SK-N-SH (cell line): ENCODE measurements around the gene WDR47. TPM values are rescaled to one million over a fixed set of nuclear protein-coding genes. Genes with fewer than 3 reads are reported as not detected.

Experiments
- CTCF ChIA-PET: fragments of 300-600, 350-600 bp; formaldehyde crosslinking; extraction: SDS; loops from one replicate; lab custom pipeline; 2021; lab: Yijun Ruan, JAX
- POLR2A ChIA-PET: fragments of 350-600 bp; sonication (Branson Sonifier 250); formaldehyde crosslinking; extraction: SDS; loops from one replicate; lab custom pipeline; 2020; ENCODE audit warnings: antibody characterized with exemption, inconsistent platforms; lab: Yijun Ruan, JAX
- DNase-seq: peaks from one replicate; pipeline ENCODE4 v3.0.0; 2012
- H2AFZ ChIP-seq: fragments of 200-600 bp; sonication (generic); 2 replicates; pipeline ENCODE4 v1.8.1; 2016; ENCODE audit warnings: antibody characterized with exemption, mild to moderate bottlenecking, low read depth
- H3F3A ChIP-seq: fragments of 200-600 bp; sonication (generic); replicated peaks from 2 replicates; pipeline ENCODE3; 2016; ENCODE audit warnings: antibody characterized with exemption, mild to moderate bottlenecking; ENCODE audit not compliant: insufficient read depth
- H3K27ac ChIP-seq, 2 experiments: fragments of 200-500 bp in 1 of 2; fragments of 200-600 bp in 1 of 2; sonication (Bioruptor generic) in 1 of 2; sonication (generic), shearing (Covaris generic) in 1 of 2; 2 replicates each; pipeline versions ENCODE4 v1.5.1 to v1.6.1; 2014 to 2016; ENCODE audit warnings: low read depth in 2 of 2, inconsistent platforms in 1 of 2, low read length in 1 of 2, mild to moderate bottlenecking in 1 of 2, mixed read lengths in 1 of 2
- H3K27me3 ChIP-seq: fragments of 200-600 bp; sonication (generic), shearing (Covaris generic); 2 replicates; pipeline ENCODE4 v1.6.1; 2016; ENCODE audit warnings: mixed run types; ENCODE audit not compliant: insufficient read depth
- H3K36me3 ChIP-seq, 2 experiments: fragments of 200-500 bp in 1 of 2; fragments of 200-600 bp in 1 of 2; sonication (Bioruptor generic) in 1 of 2; sonication (generic) in 1 of 2; replicated peaks in 1 of 2; 2 replicates each; pipeline versions ENCODE3 to v1.5.1; 2014 to 2016; ENCODE audit warnings: low read length in 1 of 2, mild to moderate bottlenecking in 1 of 2; ENCODE audit not compliant: insufficient read depth in 2 of 2, control insufficient read depth in 1 of 2
- H3K4me1 ChIP-seq, 2 experiments: fragments of 200-500 bp in 1 of 2; fragments of 200-600 bp in 1 of 2; sonication (Bioruptor generic) in 1 of 2; sonication (generic), shearing (Covaris generic) in 1 of 2; 2 replicates each; pipeline versions ENCODE4 v1.5.1 to v1.6.1; 2014 to 2016; ENCODE audit warnings: low read depth in 1 of 2, low read length in 1 of 2, mixed run types in 1 of 2; ENCODE audit not compliant: insufficient read depth in 2 of 2, control insufficient read depth in 1 of 2
- H3K4me2 ChIP-seq: fragments of 200-600 bp; sonication (generic), shearing (Covaris generic); 2 replicates; pipeline ENCODE4 v1.6.1; 2017; ENCODE audit warnings: mixed run types
- H3K4me3 ChIP-seq, 2 experiments: fragments of 200-500 bp in 1 of 2; fragments of 200-600 bp in 1 of 2; sonication (Bioruptor generic) in 1 of 2; sonication (generic), shearing (Covaris generic) in 1 of 2; 2 replicates each; pipeline versions ENCODE4 v1.5.1 to v1.8.1; 2014 to 2016; ENCODE audit warnings: low read depth in 2 of 2, inconsistent platforms in 1 of 2, low read length in 1 of 2, mild to moderate bottlenecking in 1 of 2, mixed read lengths in 1 of 2, moderate library complexity in 1 of 2
- H3K79me2 ChIP-seq: fragments of 200-600 bp; sonication (generic); 2 replicates; pipeline ENCODE4 v1.8.1; 2017; ENCODE audit warnings: mild to moderate bottlenecking; ENCODE audit not compliant: insufficient read depth
- H3K9ac ChIP-seq: fragments of 200-600 bp; sonication (generic); 2 replicates; pipeline ENCODE4 v1.6.1; 2017; ENCODE audit warnings: mixed run types
- H3K9me2 ChIP-seq: fragments of 200-600 bp; sonication (generic); 2 replicates; pipeline ENCODE4 v1.6.1; 2017; ENCODE audit warnings: mixed run types
- H3K9me3 ChIP-seq: fragments of 200-600 bp; sonication (generic); 2 replicates; pipeline ENCODE4 v1.6.1; 2017; ENCODE audit warnings: mixed run types, mild to moderate bottlenecking, moderate library complexity
- H4K20me1 ChIP-seq: fragments of 200-600 bp; sonication (generic); 2 replicates; pipeline ENCODE4 v1.6.1; 2017; ENCODE audit warnings: mild to moderate bottlenecking, mixed run types; ENCODE audit not compliant: insufficient read depth
- CHD2 ChIP-seq: fragments of 150-350 bp; IDR thresholded peaks from 2 replicates; pipeline ENCODE4 v1.6.1; 2018; ENCODE audit warnings: low read length; ENCODE audit not compliant: partially characterized antibody
- FOSL2 ChIP-seq: IDR thresholded peaks from 2 replicates; pipeline ENCODE4 v1.4.0; 2012; ENCODE audit warnings: low read depth, mild to moderate bottlenecking, moderate library complexity, borderline replicate concordance
- FOXJ3 ChIP-seq: sonication (generic); formaldehyde crosslinking; IDR thresholded peaks from 2 replicates; pipeline ENCODE4 v1.5.1; 2020; ENCODE audit warnings: mild to moderate bottlenecking, missing genetic modification reagents
- FOXM1 ChIP-seq: IDR thresholded peaks from 2 replicates; pipeline ENCODE4 v1.4.0; 2012; ENCODE audit warnings: low read depth, mild to moderate bottlenecking
- GABPA ChIP-seq: IDR thresholded peaks from 2 replicates; pipeline ENCODE4 v1.4.0; 2012; ENCODE audit warnings: low read depth, mild to moderate bottlenecking
- GATA2 ChIP-seq: sonication (generic); formaldehyde crosslinking; IDR thresholded peaks from 2 replicates; pipeline ENCODE4 v1.5.0; 2020; ENCODE audit warnings: mild to moderate bottlenecking, missing genetic modification reagents
- IRF3 ChIP-seq: fragments of 150-350 bp; IDR thresholded peaks from 2 replicates; pipeline ENCODE4 v1.6.1; 2016; ENCODE audit warnings: mild to moderate bottlenecking, low read depth, low read length
- JUND ChIP-seq: IDR thresholded peaks from 2 replicates; pipeline ENCODE4 v1.4.0; 2012
- MAX ChIP-seq: IDR thresholded peaks from 2 replicates; pipeline ENCODE4 v1.4.0; 2012; ENCODE audit warnings: low read depth
- MEF2A ChIP-seq: IDR thresholded peaks from 2 replicates; pipeline ENCODE4 v1.4.0; 2012; ENCODE audit warnings: low read depth, borderline replicate concordance
- NFIC ChIP-seq: IDR thresholded peaks from 2 replicates; pipeline ENCODE4 v1.4.0; 2012; ENCODE audit warnings: borderline replicate concordance
- NRF1 ChIP-seq: IDR thresholded peaks from 2 replicates; pipeline ENCODE4 v1.6.1; 2012; ENCODE audit warnings: low read depth, mild to moderate bottlenecking, low read length
- PBX3 ChIP-seq: IDR thresholded peaks from 2 replicates; pipeline ENCODE4; 2012
- POLR2AphosphoS5 ChIP-seq: IDR thresholded peaks from 2 replicates; pipeline ENCODE4 v1.6.1; 2012; ENCODE audit warnings: low read depth, low read length
- RAD21 ChIP-seq: IDR thresholded peaks from 2 replicates; pipeline ENCODE4 v1.6.1; 2012; ENCODE audit warnings: mild to moderate bottlenecking, low read length
- SIN3A ChIP-seq: IDR thresholded peaks from 2 replicates; pipeline ENCODE4 v1.6.1; 2012; ENCODE audit warnings: low read depth, mild to moderate bottlenecking, low read length, moderate library complexity, borderline replicate concordance
- SMC3 ChIP-seq: IDR thresholded peaks from 2 replicates; pipeline ENCODE4 v1.6.1; 2012; ENCODE audit warnings: low read depth, low read length, improper control_type of control experiment
- TCF12 ChIP-seq: IDR thresholded peaks from 2 replicates; pipeline ENCODE4 v1.4.0; 2012
- WGBS: methylation state at CpG from one replicate; pipeline ENCODE4 v1.1.6; 2017; ENCODE audit warnings: low lambda C conversion rate; 5-methylcytosine and 5-hydroxymethylcytosine counted together
- polyA plus RNA-seq, 3 experiments: library from polyadenylated mRNA; depleted of rRNA; stranded (reverse); fragments of >200 nt; gene quantifications; 2 replicates each; pipeline ENCODE4 v1.2.3, GENCODE V29; 2012
- small RNA-seq, 7 experiments: library from RNA; depleted of rRNA; stranded (forward); fragments of <200 nt; gene quantifications; one replicate each; pipeline ENCODE3, GENCODE V24; 2012
- TF ChIP-seq, protein P1 (sequence below): fragments of 150-350 bp; IDR thresholded peaks from 2 replicates; pipeline ENCODE4 v1.6.1; 2017; ENCODE audit warnings: antibody characterized with exemption, low read length, low read depth, borderline replicate concordance
- TF ChIP-seq, protein P2 (sequence below): IDR thresholded peaks from 2 replicates; pipeline ENCODE4 v1.4.0; 2012; ENCODE audit warnings: low read depth, borderline replicate concordance

Gene WDR47
- polyA plus RNA-seq, 1 of the 3 experiments (the other 2 are of a cell fraction) = 7.9 TPM

- H3K27me3 ChIP-seq = no peaks in the 10 kb centered on the region
- no peak overlapping the region for H3K9ac ChIP-seq
- DNase-seq = no peak
- H3K4me3 ChIP-seq = no peak overlapping the region
- no peak overlapping the region for H3K27ac ChIP-seq
- peaks cover 65 to 86% of the 10 kb centered on the region in 2 experiments for H3K36me3 ChIP-seq
- 98% methylated on average over 2 of the region's 2 CpGs for WGBS
- H3K4me2 ChIP-seq = no peak overlapping the region
- peaks cover 5% of the 10 kb centered on the region for H3F3A ChIP-seq
- H3K9me2 ChIP-seq = no peaks in the 10 kb centered on the region
- no peak overlapping the region for H2AFZ ChIP-seq
- no peaks in the 10 kb centered on the region; a peak in 1 of 4 replicates for H3K4me1 ChIP-seq
- ChIA-PET CTCF (interaction anchor here (0.8 to 2.8 kb wide), 2 partner anchors 9 to 27 kb away, joined by 3 to 9 read pairs; no protein-coding TSS in a partner anchor), POLR2A (no interaction called here)
- no peaks in the 10 kb centered on the region for H4K20me1 ChIP-seq
- H3K79me2 ChIP-seq = no peaks in the 10 kb centered on the region
- no peaks in the 10 kb centered on the region for H3K9me3 ChIP-seq
- TF ChIP-seq, protein P1, sequence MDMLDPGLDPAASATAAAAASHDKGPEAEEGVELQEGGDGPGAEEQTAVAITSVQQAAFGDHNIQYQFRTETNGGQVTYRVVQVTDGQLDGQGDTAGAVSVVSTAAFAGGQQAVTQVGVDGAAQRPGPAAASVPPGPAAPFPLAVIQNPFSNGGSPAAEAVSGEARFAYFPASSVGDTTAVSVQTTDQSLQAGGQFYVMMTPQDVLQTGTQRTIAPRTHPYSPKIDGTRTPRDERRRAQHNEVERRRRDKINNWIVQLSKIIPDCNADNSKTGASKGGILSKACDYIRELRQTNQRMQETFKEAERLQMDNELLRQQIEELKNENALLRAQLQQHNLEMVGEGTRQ = no peak
- TF ChIP-seq TCF12 (no peak), FOXM1 (no peak), SIN3A (no peak), CHD2 (no peak), FOXJ3 (no peak), NRF1 (no peak), RAD21 (no peak), GATA2 (CRISPR knock-in tag) (no peak), POLR2AphosphoS5 (no peak), SMC3 (no peak), MAX (no peak), FOSL2 (no peak), NFIC (no peak), IRF3 (no peak), MEF2A (no peak), GABPA (no peak), PBX3 (no peak), JUND (no peak)
- TF ChIP-seq, protein P2, sequence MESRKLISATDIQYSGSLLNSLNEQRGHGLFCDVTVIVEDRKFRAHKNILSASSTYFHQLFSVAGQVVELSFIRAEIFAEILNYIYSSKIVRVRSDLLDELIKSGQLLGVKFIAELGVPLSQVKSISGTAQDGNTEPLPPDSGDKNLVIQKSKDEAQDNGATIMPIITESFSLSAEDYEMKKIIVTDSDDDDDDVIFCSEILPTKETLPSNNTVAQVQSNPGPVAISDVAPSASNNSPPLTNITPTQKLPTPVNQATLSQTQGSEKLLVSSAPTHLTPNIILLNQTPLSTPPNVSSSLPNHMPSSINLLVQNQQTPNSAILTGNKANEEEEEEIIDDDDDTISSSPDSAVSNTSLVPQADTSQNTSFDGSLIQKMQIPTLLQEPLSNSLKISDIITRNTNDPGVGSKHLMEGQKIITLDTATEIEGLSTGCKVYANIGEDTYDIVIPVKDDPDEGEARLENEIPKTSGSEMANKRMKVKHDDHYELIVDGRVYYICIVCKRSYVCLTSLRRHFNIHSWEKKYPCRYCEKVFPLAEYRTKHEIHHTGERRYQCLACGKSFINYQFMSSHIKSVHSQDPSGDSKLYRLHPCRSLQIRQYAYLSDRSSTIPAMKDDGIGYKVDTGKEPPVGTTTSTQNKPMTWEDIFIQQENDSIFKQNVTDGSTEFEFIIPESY = no peak
Measured at GRCh38 chr1:108925920-108926319, 116.0 kb downstream of the WDR47 start.

Small RNAs within 50 kb of the gene (small RNA-seq; reads per million reads assigned to genes)
- gene BX679664.1 (0 reads per million in 7 experiments), gene BX679664.2 (0 reads per million in 7 experiments)

Other genes starting within 250 kb of the WDR47 start
- gene AKNAD1, start 185.0 kb downstream of the WDR47 start, polyA plus RNA-seq (2012; rRNA removed) = 0.70 and 0.71 TPM in 2 replicates
- 6.2 and 6.7 TPM in 2 replicates for gene GPSM2, start 165.1 kb downstream of the WDR47 start, polyA plus RNA-seq (2012; rRNA removed)
- 20.0 and 27.0 TPM in 2 replicates for gene CLCC1, start 78.6 kb downstream of the WDR47 start, polyA plus RNA-seq (2012; rRNA removed)
- 16.0 and 21.9 TPM in 2 replicates for gene TAF13, start 33.9 kb upstream of the WDR47 start, polyA plus RNA-seq (2012; rRNA removed)
- gene TMEM167B, start 48.7 kb upstream of the WDR47 start, polyA plus RNA-seq (2012; rRNA removed) = 12.7 and 15.1 TPM in 2 replicates
- 1.1 and 1.2 TPM in 2 replicates for gene ELAPOR1, start 72.0 kb upstream of the WDR47 start, polyA plus RNA-seq (2012; rRNA removed)
- gene SARS1, start 171.8 kb upstream of the WDR47 start, polyA plus RNA-seq (2012; rRNA removed) = 98.3 and 106 TPM in 2 replicates
- gene CELSR2, start 207.4 kb upstream of the WDR47 start, polyA plus RNA-seq (2012; rRNA removed) = 1.7 and 3.5 TPM in 2 replicates
- gene PSRC1, start 241.0 kb upstream of the WDR47 start, polyA plus RNA-seq (2012; rRNA removed) = 19.4 and 20.3 TPM in 2 replicates